Smooth muscle cell (in vitro differentiated cells): ENCODE measurements around the gene PSMC3. TPM values are rescaled to one million over a fixed set of nuclear protein-coding genes. Genes with fewer than 3 reads are reported as not detected.

ENCODE experiments used
- DNase-seq: peaks from one replicate; lab custom pipeline; 2025; ENCODE audit not compliant: unreplicated experiment; lab: John Stamatoyannopoulos, UW
- H2AFZ ChIP-seq: fragments of 200-600 bp; sonication (generic); 2 replicates; pipeline ENCODE4 v1.6.0; 2016; ENCODE audit warnings: antibody characterized with exemption, low read depth, mild to moderate bottlenecking
- H3F3A ChIP-seq: fragments of 200-600 bp; sonication (generic); 2 replicates; pipeline ENCODE4 v1.6.0; 2017; ENCODE audit warnings: antibody characterized with exemption, low read depth
- H3K27ac ChIP-seq: fragments of 200-600 bp; sonication (generic); 2 replicates; pipeline ENCODE4 v1.5.1; 2016; ENCODE audit warnings: low read depth, mild to moderate bottlenecking
- H3K27me3 ChIP-seq: fragments of 200-600 bp; sonication (generic); 2 replicates; pipeline ENCODE4 v1.6.1; 2016; ENCODE audit warnings: low read depth, mild to moderate bottlenecking
- H3K36me3 ChIP-seq: fragments of 200-600 bp; sonication (generic); 2 replicates; pipeline ENCODE4 v1.5.1; 2016; ENCODE audit warnings: low read depth
- H3K4me1 ChIP-seq: fragments of 200-600 bp; sonication (generic); 2 replicates; pipeline ENCODE4 v1.5.1; 2016; ENCODE audit warnings: low read depth
- H3K4me2 ChIP-seq: fragments of 200-600 bp; sonication (generic); 2 replicates; pipeline ENCODE4 v1.6.0; 2016; ENCODE audit warnings: mild to moderate bottlenecking
- H3K4me3 ChIP-seq: fragments of 200-600 bp; sonication (generic); 2 replicates; pipeline ENCODE4 v1.5.1; 2016; ENCODE audit warnings: mild to moderate bottlenecking
- H3K79me2 ChIP-seq: fragments of 200-600 bp; sonication (generic); 2 replicates; pipeline ENCODE4 v1.6.0; 2016; ENCODE audit warnings: low read depth, mild to moderate bottlenecking
- H3K9ac ChIP-seq: fragments of 200-600 bp; sonication (generic); 2 replicates; pipeline ENCODE4 v1.6.0; 2016; ENCODE audit warnings: low read depth
- H3K9me3 ChIP-seq: fragments of 200-600 bp; sonication (generic); replicated peaks from 2 replicates; pipeline ENCODE4 v1.5.1; 2016; ENCODE audit warnings: low read depth
- H4K20me1 ChIP-seq: fragments of 200-600 bp; sonication (generic); 2 replicates; pipeline ENCODE4 v1.6.0; 2016; ENCODE audit warnings: low read depth
- CTCF ChIP-seq: fragments of 200-600 bp; sonication (generic); IDR thresholded peaks from 2 replicates; pipeline ENCODE4 v1.5.1; 2017; ENCODE audit warnings: borderline replicate concordance, mild to moderate bottlenecking, antibody characterized with exemption; ENCODE audit not compliant: insufficient read depth, poor library complexity, severe bottlenecking
- WGBS: methylation state at CpG from one replicate; pipeline ENCODE4 v1.1.7; 2016; ENCODE audit warnings: low lambda C conversion rate; 5-methylcytosine and 5-hydroxymethylcytosine counted together
- polyA plus RNA-seq: library from polyadenylated mRNA; unstranded; fragments of >200 nt; fragmentation: Nextera tagmentation; extraction: Ambion mirVana; gene quantifications from 2 replicates; pipeline ENCODE4 v1.2.1, GENCODE V29; 2016
- total RNA-seq: library from RNA; depleted of rRNA; stranded (reverse); fragments of >200 nt; gene quantifications from 2 replicates; pipeline ENCODE4 v1.2.3, GENCODE V29; 2014

The PSMC3 gene
- total and polyA plus RNA-seq, 2 experiments from 2014 or later: 71.2 to 211 TPM

DNA sequence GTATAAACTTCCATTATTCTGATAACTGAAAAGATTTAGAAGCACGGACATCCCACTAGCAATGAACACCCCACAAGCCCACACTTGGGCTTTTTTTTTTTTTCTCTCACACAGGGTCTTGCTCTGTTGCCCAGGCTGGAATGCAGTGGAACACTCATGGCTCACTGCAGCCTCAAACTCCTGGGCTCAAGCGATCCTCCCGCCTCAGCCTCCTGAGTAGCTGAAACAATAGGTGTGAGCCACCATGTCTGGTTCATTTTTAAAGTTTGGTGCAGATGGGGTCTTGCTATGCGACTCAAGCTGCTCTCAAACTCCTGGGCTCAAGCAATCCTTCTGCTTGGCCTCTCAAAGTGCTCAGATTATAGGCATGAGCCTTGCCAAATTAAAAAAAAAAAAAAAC lies 19.6 kb upstream of the PSMC3 start:
- 100% methylated on average over 4 of the region's 4 CpGs for WGBS
- H3K4me2 ChIP-seq: no peak overlapping the region
- H3K27ac ChIP-seq: no peak overlapping the region
- H3K79me2 ChIP-seq: no peaks in the 10 kb centered on the region
- H3K27me3 ChIP-seq: no peaks in the 10 kb centered on the region
- H4K20me1 ChIP-seq: no peaks in the 10 kb centered on the region
- no peaks in the 10 kb centered on the region for H3F3A ChIP-seq
- TF ChIP-seq CTCF: no peak
- no peaks in the 10 kb centered on the region for H3K4me1 ChIP-seq
- no peaks in the 10 kb centered on the region for H3K36me3 ChIP-seq
- H3K9me3 ChIP-seq: no peaks in the 10 kb centered on the region
- no peak overlapping the region for H3K4me3 ChIP-seq
- no peak for DNase-seq
- H2AFZ ChIP-seq: no peak overlapping the region
- no peak overlapping the region for H3K9ac ChIP-seq

- Histone ChIP-seq H3F3A (no peaks in the 10 kb centered on the region), H3K27ac (no peak overlapping the region), H3K4me1 (no peaks in the 10 kb centered on the region), H2AFZ (no peak overlapping the region), H4K20me1 (no peaks in the 10 kb centered on the region), H3K36me3 (no peaks in the 10 kb centered on the region), H3K27me3 (no peaks in the 10 kb centered on the region), H3K9me3 (no peaks in the 10 kb centered on the region), H3K79me2 (no peaks in the 10 kb centered on the region), H3K9ac (no peak overlapping the region), H3K4me3 (no peak overlapping the region), H3K4me2 (no peak overlapping the region)
- no peak for TF ChIP-seq CTCF
- DNase-seq: no peak
- 85% methylated on average over 3 of the region's 3 CpGs for WGBS
Measured at GRCh38 chr11:47443817-47444216, 17.6 kb upstream of the PSMC3 start.

DNA sequence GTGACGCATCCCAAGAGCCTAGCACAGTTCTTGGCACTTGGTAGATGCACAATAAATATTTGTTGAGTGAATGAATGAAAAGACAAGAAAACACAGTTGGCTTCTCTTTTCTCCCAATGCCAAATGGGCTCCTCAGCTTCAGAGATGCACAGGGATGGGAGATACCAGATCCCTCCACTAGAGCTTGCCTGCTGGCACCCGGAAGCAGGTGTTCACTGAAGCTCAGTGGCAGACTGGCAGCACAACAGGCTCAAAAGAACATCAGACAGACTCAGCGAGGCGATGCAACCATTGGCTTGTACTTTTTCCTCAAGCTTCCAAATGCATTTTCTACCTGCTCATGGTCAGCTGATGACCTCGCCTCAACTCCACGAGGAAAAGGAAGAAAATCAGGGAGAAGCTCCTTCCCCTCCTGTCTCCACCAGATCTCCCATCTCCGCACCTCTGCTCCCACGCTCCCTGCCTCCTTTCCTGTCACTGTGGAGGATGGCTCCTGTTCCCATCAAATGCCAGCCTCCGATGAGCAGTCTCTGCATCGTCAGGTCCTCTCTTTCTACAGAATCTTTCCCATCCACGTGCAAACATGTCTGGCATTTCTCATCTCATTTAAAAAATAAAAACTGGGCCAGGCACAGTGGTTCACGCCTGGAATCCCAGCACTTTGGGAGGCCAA lies 16.9 kb upstream of the PSMC3 start:
- Histone ChIP-seq H4K20me1 (no peaks in the 10 kb centered on the region), H3K27me3 (no peaks in the 10 kb centered on the region), H3K36me3 (no peaks in the 10 kb centered on the region), H3K9me3 (no peaks in the 10 kb centered on the region), H3K4me3 (no peak overlapping the region), H3K4me2 (no peak overlapping the region), H3K27ac (no peak overlapping the region), H3K4me1 (no peaks in the 10 kb centered on the region), H3K9ac (no peak overlapping the region), H2AFZ (no peak overlapping the region), H3K79me2 (no peaks in the 10 kb centered on the region), H3F3A (no peaks in the 10 kb centered on the region)
- TF ChIP-seq CTCF: no peak
- WGBS: 89% methylated on average over 12 of the region's 12 CpGs
- DNase-seq: no peak

- DNase-seq: no peak
- Histone ChIP-seq H3K79me2 (no peaks in the 10 kb centered on the region), H4K20me1 (no peaks in the 10 kb centered on the region), H3K36me3 (no peaks in the 10 kb centered on the region), H3K4me3 (no peak overlapping the region), H3K9ac (no peak overlapping the region), H3K4me2 (no peak overlapping the region), H2AFZ (no peak overlapping the region), H3K27ac (no peak overlapping the region), H3F3A (no peaks in the 10 kb centered on the region), H3K9me3 (no peaks in the 10 kb centered on the region), H3K27me3 (no peaks in the 10 kb centered on the region), H3K4me1 (no peaks in the 10 kb centered on the region)
- WGBS: over 99% methylated on average over 8 of the region's 8 CpGs
- no peak for TF ChIP-seq CTCF
Measured at GRCh38 chr11:47442514-47442913, 16.3 kb upstream of the PSMC3 start.
